Hippocampal formation (tissue), 2 donors: Measurements from ENCODE around the gene PEAK1.

ENCODE experiments used
- DNase-seq, 2 donors: peaks; one replicate each; lab custom pipeline; 2025; lab: John Stamatoyannopoulos, UW

Gene PEAK1

GRCh38 chr15:77140220-77140619, 279.7 kb downstream of the PEAK1 start:
- no peak for DNase-seq

- DNase-seq = no peak
Measured at GRCh38 chr15:77139312-77139711, 280.6 kb downstream of the PEAK1 start.

GRCh38 chr15:77138167-77138522, 281.8 kb downstream of the PEAK1 start:
- DNase-seq = no peak

- no peak for DNase-seq
Measured at GRCh38 chr15:77135181-77135580, 284.7 kb downstream of the PEAK1 start.

- no peak for DNase-seq
Measured at GRCh38 chr15:77130315-77130930, 289.5 kb downstream of the PEAK1 start.

GRCh38 chr15:77127626-77128025, 292.3 kb downstream of the PEAK1 start:
- DNase-seq = no peak

- DNase-seq = no peak
Measured at GRCh38 chr15:77126529-77127326, 293.2 kb downstream of the PEAK1 start.

- no peak for DNase-seq
Measured at GRCh38 chr15:77123854-77124253, 296.1 kb downstream of the PEAK1 start.

GRCh38 chr15:77122576-77122975, 297.3 kb downstream of the PEAK1 start:
- no peak for DNase-seq

GRCh38 chr15:77121599-77121998, 298.3 kb downstream of the PEAK1 start:
- no peak for DNase-seq

- no peak for DNase-seq
Measured at GRCh38 chr15:77120576-77120975, 299.3 kb downstream of the PEAK1 start.

GRCh38 chr15:77119446-77119845, 300.5 kb downstream of the PEAK1 start:
- DNase-seq = no peak

GRCh38 chr15:77118882-77119321, 301.0 kb downstream of the PEAK1 start:
- DNase-seq = peak; percentile 18 to 85

GRCh38 chr15:77115179-77115578, 304.7 kb downstream of the PEAK1 start:
- no peak for DNase-seq

GRCh38 chr15:77112838-77113504, 306.9 kb downstream of the PEAK1 start:
- no peak for DNase-seq

GRCh38 chr15:77111789-77112188, 308.1 kb downstream of the PEAK1 start:
- no peak for DNase-seq

- DNase-seq = peak in 1 of 2 donors; percentile 53
Measured at GRCh38 chr15:77107531-77108355, 312.2 kb downstream of the PEAK1 start.

- no peak for DNase-seq
Measured at GRCh38 chr15:77107068-77107467, 312.8 kb downstream of the PEAK1 start.

GRCh38 chr15:77104155-77104554, 315.7 kb downstream of the PEAK1 start:
- DNase-seq = no peak

GRCh38 chr15:77099741-77100463, 320.0 kb downstream of the PEAK1 start:
- no peak for DNase-seq

- no peak for DNase-seq
Measured at GRCh38 chr15:77098572-77098971, 321.3 kb downstream of the PEAK1 start.
